ENCODE data around the gene TRAF4. TPM values are rescaled to one million over a fixed set of nuclear protein-coding genes. Genes with fewer than 3 reads are reported as not detected.
"Not testable (repeated sequence)": the region's sequence is repeated elsewhere in the genome, so short reads cannot be mapped to it uniquely, and the experiment has no call there.

The TRAF4 gene
- total RNA-seq, 2 experiments from 2014 or later = 96.5 to 117 TPM

DNA sequence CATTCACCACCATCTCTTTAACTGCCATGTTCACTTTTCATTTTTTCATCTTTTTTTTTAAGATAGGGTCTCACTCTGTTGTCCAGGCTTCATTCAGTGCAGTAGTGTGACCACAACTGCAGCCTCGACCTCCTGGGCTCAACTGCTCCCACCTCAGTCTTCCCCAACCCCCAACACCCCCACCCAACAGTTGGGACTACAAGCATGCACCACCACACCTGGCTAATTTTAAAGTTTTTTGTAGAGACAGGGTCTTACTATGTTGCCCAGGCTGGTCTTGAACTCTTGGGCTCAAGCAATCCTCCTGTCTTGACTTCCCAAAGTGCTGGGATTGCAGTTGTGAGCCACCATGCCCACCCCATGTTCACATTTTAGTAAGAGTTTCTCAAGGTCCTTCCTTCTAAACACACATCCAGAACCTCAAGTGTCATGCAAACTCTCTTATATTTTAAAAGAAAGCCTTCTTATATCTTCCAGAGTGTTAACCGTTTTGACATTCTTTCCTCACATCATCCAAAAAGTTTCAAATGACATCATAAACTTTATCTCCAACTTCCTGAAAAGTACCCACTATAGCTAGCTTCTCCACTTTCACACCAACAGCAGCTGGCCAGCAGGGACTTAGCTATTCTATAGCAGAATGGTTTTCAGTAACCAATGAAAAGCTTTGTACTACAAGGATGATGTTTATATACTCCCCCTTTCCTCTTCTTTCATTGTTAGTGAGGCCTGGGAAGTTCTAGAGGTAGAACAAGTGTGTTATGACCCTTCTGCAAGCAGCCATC, 49.3 kb downstream of the TRAF4 start:
- Mint-ChIP-seq H3K27me3 (no peaks in the 10 kb centered on the region), H3K36me3 (ENCODE audit: low read depth) (peaks cover 3% of the 10 kb centered on the region), H3K27ac (no peak overlapping the region), H3K4me1 (peaks cover 20% of the 10 kb centered on the region), H3K9me3 (ENCODE audit: low read depth) (no peaks in the 10 kb centered on the region), H3K4me3 (no peak overlapping the region)
- ChIA-PET POLR2A (no interaction called here), CTCF (interaction anchor here (0.6 kb wide), 1 partner anchor 29 kb away, joined by 4 read pairs; no protein-coding TSS in a partner anchor)
- ATAC-seq (no peak), DNase-seq (no peak)
- intact Hi-C loops (cut with DNase I, micrococcal nuclease) = no loop called here

- H3K9me3 Mint-ChIP-seq (ENCODE audit: low read depth); H3K36me3 Mint-ChIP-seq (ENCODE audit: low read depth); POLR2A ChIA-PET; intact Hi-C loops (cut with DNase I, micrococcal nuclease); ATAC-seq; H3K4me3 Mint-ChIP-seq; H3K27me3 Mint-ChIP-seq; H3K27ac Mint-ChIP-seq; DNase-seq: not testable (repeated sequence)
- H3K4me1 Mint-ChIP-seq = peaks cover 16% of the 10 kb centered on the region
- CTCF ChIA-PET = interaction anchor here (1.4 kb wide), 1 partner anchor 10 kb away, joined by 3 read pairs; no protein-coding TSS in a partner anchor
Observed at GRCh38 chr17:28794846-28795441, 51.1 kb downstream of the TRAF4 start.

- intact Hi-C loops (cut with DNase I, micrococcal nuclease) = no loop called here
- Mint-ChIP-seq H3K27me3 (no peaks in the 10 kb centered on the region), H3K27ac (no peak overlapping the region), H3K36me3 (ENCODE audit: low read depth) (peaks cover 2% of the 10 kb centered on the region), H3K4me3 (no peak overlapping the region), H3K4me1 (peaks cover 10% of the 10 kb centered on the region), H3K9me3 (ENCODE audit: low read depth) (no peaks in the 10 kb centered on the region)
- DNase-seq (no peak), ATAC-seq (no peak)
- ChIA-PET CTCF (interaction anchor here (1.0 to 1.9 kb wide), 3 partner anchors 9 to 22 kb away, joined by 3 to 6 read pairs (median 3); no protein-coding TSS in a partner anchor), POLR2A (no interaction called here)
Observed at GRCh38 chr17:28796062-28796461, 52.3 kb downstream of the TRAF4 start.

Other genes starting within 250 kb of the TRAF4 start
- not detected for gene FOXN1, start 237.7 kb upstream of the TRAF4 start, total RNA-seq
- 10 to 100 TPM; 35.9 to 48.7 TPM for gene UNC119, start 191.4 kb upstream of the TRAF4 start, total RNA-seq
- 10 to 100 TPM; 38.7 to 41.4 TPM for gene PIGS, start 172.5 kb upstream of the TRAF4 start, total RNA-seq
- 100 to 1,000 TPM; 131 to 133 TPM for gene ALDOC, start 167.1 kb upstream of the TRAF4 start, total RNA-seq
- gene SPAG5, start 145.0 kb upstream of the TRAF4 start, total RNA-seq = 100 to 1,000 TPM; 142 to 165 TPM
- gene RSKR, start 129.8 kb upstream of the TRAF4 start, total RNA-seq = 10 to 100 TPM; 17.6 to 21.4 TPM
- gene BLTP2, start 98.9 kb upstream of the TRAF4 start, total RNA-seq = 100 to 1,000 TPM; 138 to 152 TPM
- 10 to 100 TPM; 36.6 to 37.2 TPM for gene SDF2, start 82.1 kb upstream of the TRAF4 start, total RNA-seq
- gene SUPT6H, start 81.8 kb upstream of the TRAF4 start, total RNA-seq = 10 to 100 TPM; 80.6 to 85.8 TPM
- gene PROCA1, start 32.1 kb upstream of the TRAF4 start, total RNA-seq = 1 to 10 TPM; 4.0 to 4.5 TPM
- 10 to 100 TPM; 13.6 to 17.4 TPM for gene RAB34, start 26.1 kb upstream of the TRAF4 start, total RNA-seq
- 1,000 to 10,000 TPM; 2,164 to 2,505 TPM for gene RPL23A, start 24.0 kb upstream of the TRAF4 start, total RNA-seq
- 1 to 10 TPM; 8.5 to 8.7 TPM for gene TLCD1, start 17.8 kb upstream of the TRAF4 start, total RNA-seq
- 1 to 10 TPM; 3.8 to 4.0 TPM for gene NEK8, start 15.2 kb upstream of the TRAF4 start, total RNA-seq
- 10 to 100 TPM; 16.8 to 20.8 TPM for gene FAM222B, start 98.8 kb downstream of the TRAF4 start, total RNA-seq
- gene ERAL1, start 111.0 kb downstream of the TRAF4 start, total RNA-seq = 10 to 100 TPM; 51.5 to 74.8 TPM
- gene FLOT2, start 153.7 kb downstream of the TRAF4 start, total RNA-seq = 10 to 100 TPM; 81.3 to 88.4 TPM
- 10 to 100 TPM; 23.3 to 29.5 TPM for gene DHRS13, start 159.1 kb downstream of the TRAF4 start, total RNA-seq
- gene PHF12, start 207.5 kb downstream of the TRAF4 start, total RNA-seq = 10 to 100 TPM; 48.6 to 52.3 TPM